NT2/D1 (cell line): Measurements from ENCODE around the gene ARL10.
"Not testable (repeated sequence)": the region's sequence is repeated elsewhere in the genome, so short reads cannot be mapped to it uniquely, and the experiment has no call there.

ENCODE experiments used
- DNase-seq: peaks from one replicate; pipeline ENCODE4 v3.0.0-alpha.2; 2011; ENCODE audit warnings: low read depth, low spot score
- H3K27me3 ChIP-seq: 2 replicates; pipeline ENCODE4 v1.6.0; 2011; ENCODE audit warnings: mild to moderate bottlenecking; ENCODE audit not compliant: insufficient read length, insufficient read depth
- H3K36me3 ChIP-seq: 2 replicates; pipeline ENCODE4 v1.6.1; 2011; ENCODE audit warnings: mild to moderate bottlenecking, low read length, mixed read lengths; ENCODE audit not compliant: insufficient read depth, insufficient read length
- H3K4me1 ChIP-seq: 2 replicates; pipeline ENCODE4 v1.5.1; 2011; ENCODE audit not compliant: insufficient read depth, insufficient read length
- H3K4me3 ChIP-seq: 2 replicates; pipeline ENCODE4 v1.5.1; 2011; ENCODE audit warnings: low read depth; ENCODE audit not compliant: insufficient read length
- H3K9ac ChIP-seq: 2 replicates; pipeline ENCODE4 v1.6.0; 2011; ENCODE audit warnings: low read depth; ENCODE audit not compliant: insufficient read length
- H3K9me3 ChIP-seq: 2 replicates; pipeline ENCODE4 v1.5.1; 2011; ENCODE audit warnings: mild to moderate bottlenecking, low read length; ENCODE audit not compliant: insufficient read depth
- SUZ12 ChIP-seq: IDR thresholded peaks from 2 replicates; pipeline ENCODE4 v1.6.1; 2011; ENCODE audit not compliant: insufficient read length, insufficient read depth; ENCODE audit errors: extremely low read depth
- YY1 ChIP-seq: IDR thresholded peaks from 2 replicates; pipeline ENCODE4 v1.6.1; 2011; ENCODE audit not compliant: insufficient read length, insufficient read depth
- ZNF274 ChIP-seq: IDR thresholded peaks from 2 replicates; pipeline ENCODE4 v1.6.1; 2011; ENCODE audit warnings: mild to moderate bottlenecking, low read depth, low read length

The ARL10 gene

GRCh38 chr5:176401281-176402205 is 36.3 kb downstream of the ARL10 start:
- Histone ChIP-seq H3K9ac (no peak overlapping the region), H3K36me3 (peaks cover 15% of the 10 kb centered on the region), H3K4me3 (no peak overlapping the region), H3K4me1 (no peaks in the 10 kb centered on the region), H3K9me3 (no peaks in the 10 kb centered on the region), H3K27me3 (no peaks in the 10 kb centered on the region)
- no peak for TF ChIP-seq ZNF274
- TF ChIP-seq SUZ12, result no peak
- no peak for TF ChIP-seq YY1
- no peak for DNase-seq

GRCh38 chr5:176405656-176406435 is 40.6 kb downstream of the ARL10 start:
- Histone ChIP-seq H3K9me3 (no peaks in the 10 kb centered on the region), H3K4me1 (no peaks in the 10 kb centered on the region), H3K27me3 (no peaks in the 10 kb centered on the region), H3K9ac (no peak overlapping the region), H3K36me3 (peaks cover 38% of the 10 kb centered on the region), H3K4me3 (no peak overlapping the region)
- no peak for DNase-seq
- TF ChIP-seq SUZ12 (no peak), ZNF274 (no peak), YY1 (no peak)

- Histone ChIP-seq H3K36me3 (peaks cover 36% of the 10 kb centered on the region), H3K27me3 (no peaks in the 10 kb centered on the region), H3K4me3 (no peak overlapping the region), H3K9me3 (no peaks in the 10 kb centered on the region), H3K4me1 (no peaks in the 10 kb centered on the region), H3K9ac (no peak overlapping the region)
- DNase-seq, result no peak
- TF ChIP-seq SUZ12 (no peak), YY1 (no peak), ZNF274 (no peak)
Measured at GRCh38 chr5:176406436-176407052, 41.3 kb downstream of the ARL10 start.

GRCh38 chr5:176407456-176408251 is 42.4 kb downstream of the ARL10 start:
- no peak overlapping the region for H3K4me3 ChIP-seq
- TF ChIP-seq YY1 (no peak), SUZ12 (no peak), ZNF274 (no peak)
- H3K9ac ChIP-seq, result no peak overlapping the region
- H3K27me3 ChIP-seq, result no peaks in the 10 kb centered on the region
- H3K36me3 ChIP-seq, result peaks cover 36% of the 10 kb centered on the region
- no peak for DNase-seq
- no peaks in the 10 kb centered on the region for H3K4me1 ChIP-seq
- H3K9me3 ChIP-seq, result no peaks in the 10 kb centered on the region

- H3K9ac ChIP-seq, H3K27me3 ChIP-seq, DNase-seq, H3K4me1 ChIP-seq, H3K9me3 ChIP-seq, H3K4me3 ChIP-seq: not testable (repeated sequence)
- peaks cover 39% of the 10 kb centered on the region for H3K36me3 ChIP-seq
Measured at GRCh38 chr5:176408252-176408573, 42.9 kb downstream of the ARL10 start.

GRCh38 chr5:176408590-176408989 is 43.3 kb downstream of the ARL10 start:
- Histone ChIP-seq H3K9ac (no peak overlapping the region), H3K4me3 (no peak overlapping the region), H3K27me3 (no peaks in the 10 kb centered on the region), H3K9me3 (no peaks in the 10 kb centered on the region), H3K36me3 (peaks cover 40% of the 10 kb centered on the region), H3K4me1 (no peaks in the 10 kb centered on the region)
- no peak for DNase-seq
- TF ChIP-seq YY1 (no peak), ZNF274 (no peak)

- Histone ChIP-seq H3K4me3 (no peak overlapping the region), H3K9ac (no peak overlapping the region), H3K4me1 (no peaks in the 10 kb centered on the region), H3K27me3 (no peaks in the 10 kb centered on the region), H3K9me3 (no peaks in the 10 kb centered on the region), H3K36me3 (peaks cover 40% of the 10 kb centered on the region)
- no peak for DNase-seq
- TF ChIP-seq YY1 (no peak), ZNF274 (no peak), SUZ12 (no peak)
Measured at GRCh38 chr5:176409765-176410164, 44.5 kb downstream of the ARL10 start.
